ENCODE measurements around the gene FNDC3B. TPM values are rescaled to one million over a fixed set of nuclear protein-coding genes. Genes with fewer than 3 reads are reported as not detected.

FNDC3B gene
- total RNA-seq, 4 donors from 2014 or later: 49.7 to 188 (median 165) TPM

GRCh38 chr3:172441581-172441980, 402.2 kb downstream of the FNDC3B start:
- TF ChIP-seq CTCF (IDR thresholded peaks at IDR 0.05) (no peak), POLR2A (IDR thresholded peaks at IDR 0.05) (no peak)
- Histone ChIP-seq H3K27me3 (no peaks in the 10 kb centered on the region), H3K4me1 (no peaks in the 10 kb centered on the region), H3K9me3 (no peaks in the 10 kb centered on the region), H3K36me3 (no peaks in the 10 kb centered on the region), H3K4me3 (no peak overlapping the region), H3K27ac (no peak overlapping the region)
- intact Hi-C loops (cut with DNase I; ENCODE audit: low total_unique reads): no loop called here
- DNase-seq: no peak

- Histone ChIP-seq H3K36me3 (no peaks in the 10 kb centered on the region), H3K4me1 (no peaks in the 10 kb centered on the region), H3K27me3 (peaks cover 0 to 4% of the 10 kb centered on the region in 2 donors), H3K4me3 (no peak overlapping the region), H3K27ac (no peak overlapping the region), H3K9me3 (no peaks in the 10 kb centered on the region)
- no peak for DNase-seq
- intact Hi-C loops (cut with DNase I; ENCODE audit: low total_unique reads): no loop called here
- TF ChIP-seq POLR2A (IDR thresholded peaks at IDR 0.05) (no peak), CTCF (IDR thresholded peaks at IDR 0.05) (no peak)
These were observed 403.2 kb downstream of the FNDC3B start for GRCh38 chr3:172442606-172443005.

GRCh38 chr3:172444821-172445220, 405.4 kb downstream of the FNDC3B start:
- Histone ChIP-seq H3K27me3 (peaks cover 0 to 4% of the 10 kb centered on the region in 2 donors), H3K27ac (no peak overlapping the region), H3K36me3 (no peaks in the 10 kb centered on the region), H3K9me3 (no peaks in the 10 kb centered on the region), H3K4me3 (no peak overlapping the region), H3K4me1 (no peaks in the 10 kb centered on the region)
- no peak for DNase-seq
- TF ChIP-seq CTCF (IDR thresholded peaks at IDR 0.05): no peak
- no peak for TF ChIP-seq POLR2A (IDR thresholded peaks at IDR 0.05)
- intact Hi-C loops (cut with DNase I; ENCODE audit: low total_unique reads): no loop called here

GRCh38 chr3:172446198-172446597, 406.8 kb downstream of the FNDC3B start:
- Histone ChIP-seq H3K9me3 (no peaks in the 10 kb centered on the region), H3K36me3 (no peaks in the 10 kb centered on the region), H3K4me3 (no peak overlapping the region), H3K27ac (no peak overlapping the region), H3K4me1 (no peaks in the 10 kb centered on the region), H3K27me3 (peaks cover 0 to 9% of the 10 kb centered on the region in 2 donors)
- intact Hi-C loops (cut with DNase I; ENCODE audit: low total_unique reads): no loop called here
- TF ChIP-seq CTCF (IDR thresholded peaks at IDR 0.05): no peak
- TF ChIP-seq POLR2A (IDR thresholded peaks at IDR 0.05): no peak
- DNase-seq: no peak

GRCh38 chr3:172447611-172448579, 408.5 kb downstream of the FNDC3B start, which contains the start of gene GHSR:
TSS of gene GHSR (minus strand) at chr3:172448456. CDS start at chr3:172448413, 43 bp downstream.
- no peaks in the 10 kb centered on the region for H3K9me3 ChIP-seq
- no peaks in the 10 kb centered on the region for H3K36me3 ChIP-seq
- DNase-seq: no peak
- no peak within 1 kb of the TSS for H3K27ac ChIP-seq
- H3K4me3 ChIP-seq: no peak within 1 kb of the TSS
- H3K4me1 ChIP-seq: no peaks in the 10 kb centered on the region
- TF ChIP-seq CTCF (IDR thresholded peaks at IDR 0.05) (no peak), POLR2A (IDR thresholded peaks at IDR 0.05) (no peak)
- intact Hi-C loops (cut with DNase I; ENCODE audit: low total_unique reads): no loop called here
- H3K27me3 ChIP-seq: peaks cover 0 to 14% of the 10 kb centered on the region in 2 donors
